Measurements from ENCODE around the gene SLC39A12.

SLC39A12 gene

GRCh38 chr10:17965649-17966235, 14.0 kb downstream of the SLC39A12 start:
- DNase-seq = no peak

GRCh38 chr10:17974505-17974904, 22.8 kb downstream of the SLC39A12 start:
- DNase-seq = no peak

DNA sequence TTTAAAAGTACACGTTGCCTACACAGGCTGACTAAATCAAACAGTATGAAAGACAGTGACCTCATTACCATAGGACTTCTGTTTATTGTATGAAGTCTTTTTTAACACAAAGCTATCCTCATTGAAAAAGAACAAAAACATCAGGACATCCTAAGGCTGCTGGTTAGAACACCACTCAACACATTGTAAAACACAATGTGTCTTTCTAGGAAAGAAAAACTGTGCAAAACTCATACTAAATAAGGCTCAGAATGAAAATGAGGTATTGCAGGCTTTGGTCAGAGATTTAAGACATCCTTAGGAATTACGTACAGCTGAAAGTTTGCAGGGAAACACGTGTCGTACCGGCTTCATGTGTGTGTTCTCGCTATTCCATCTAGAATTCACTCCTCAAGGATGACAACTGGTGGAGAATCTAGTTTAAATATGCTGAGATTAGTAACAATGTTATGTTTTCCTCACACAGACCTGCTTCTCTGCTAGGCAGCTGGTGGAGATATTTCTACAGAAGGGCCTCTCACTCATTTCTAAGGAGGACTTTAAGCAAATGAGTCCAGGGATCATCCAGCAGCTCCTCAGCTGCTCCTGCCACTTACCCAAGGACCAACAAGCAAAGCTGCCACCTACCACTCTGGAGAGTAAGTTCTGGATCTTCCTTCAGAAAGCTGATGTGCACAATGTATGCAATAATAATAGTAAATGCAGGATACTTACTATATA, 29.3 kb downstream of the SLC39A12 start:
- DNase-seq = no peak

DNA sequence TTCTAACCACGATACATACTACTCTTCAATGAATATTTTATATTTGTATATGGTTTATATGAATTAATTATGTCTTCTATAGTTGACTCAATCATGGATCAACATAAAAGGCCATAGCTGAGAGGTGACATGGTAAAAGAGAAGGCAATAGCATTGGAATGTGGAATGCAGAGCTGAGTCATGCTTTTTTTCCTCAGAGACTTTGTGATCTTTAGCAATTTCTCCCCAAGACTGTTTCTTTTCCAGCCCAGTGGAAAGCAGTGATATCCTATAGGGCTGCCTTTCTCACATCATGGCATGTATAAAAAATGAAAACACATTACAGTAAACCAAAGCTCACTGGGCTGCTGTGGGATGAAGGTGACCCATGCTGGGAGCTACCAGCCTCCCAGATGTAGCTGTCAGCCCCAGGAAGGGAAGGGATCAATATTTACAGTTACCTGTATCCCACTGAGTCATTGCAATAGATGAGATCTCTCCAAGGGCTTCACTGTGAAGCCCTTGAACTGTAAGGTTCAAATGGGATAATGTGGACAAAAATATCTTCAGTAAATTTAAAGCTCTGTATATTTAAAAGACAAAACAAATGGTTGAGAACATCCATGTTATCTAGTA, 30.2 kb downstream of the SLC39A12 start:
- no peak for DNase-seq

GRCh38 chr10:17984056-17984455, 32.3 kb downstream of the SLC39A12 start:
- no peak for DNase-seq

- DNase-seq = no peak
Observed at GRCh38 chr10:17984563-17984962, 32.8 kb downstream of the SLC39A12 start.

DNA sequence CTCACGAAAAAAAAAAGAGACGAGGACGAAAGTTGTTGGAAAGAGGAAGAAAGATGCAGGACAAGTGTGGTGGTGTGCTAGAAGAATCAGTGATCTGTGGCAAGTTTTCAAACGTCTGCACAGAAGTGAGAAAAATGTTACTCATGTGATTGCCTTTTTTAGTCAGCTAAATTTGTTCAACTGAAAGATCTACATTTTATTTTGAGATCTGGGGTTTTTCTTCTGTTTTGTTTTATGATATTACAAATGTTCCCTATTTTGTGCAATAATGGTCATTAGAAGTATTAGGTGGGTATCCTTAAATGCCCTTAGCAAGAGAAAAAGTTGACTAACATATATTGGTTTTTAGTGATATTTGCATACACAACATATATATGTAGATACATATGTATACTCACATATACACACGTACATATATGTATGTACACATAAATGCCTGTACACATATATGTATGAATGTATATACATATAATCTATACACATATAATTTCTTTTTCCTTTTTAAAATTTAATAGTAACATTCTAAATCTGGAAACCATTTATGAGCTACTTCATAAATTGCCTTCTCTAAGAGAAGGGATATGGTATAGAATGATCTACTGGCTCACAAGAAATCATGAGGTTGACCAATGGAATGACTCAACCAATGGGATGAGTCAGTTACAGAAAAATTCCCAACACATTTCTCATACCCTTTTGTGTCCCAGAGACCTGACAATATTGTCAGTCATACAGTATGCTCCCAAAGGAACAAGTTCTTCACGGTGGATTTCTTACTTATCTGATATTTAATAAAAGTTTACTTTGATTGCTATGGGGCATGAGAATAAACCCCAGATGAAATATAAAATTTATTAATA, 38.4 kb downstream of the SLC39A12 start:
- no peak for DNase-seq

DNA sequence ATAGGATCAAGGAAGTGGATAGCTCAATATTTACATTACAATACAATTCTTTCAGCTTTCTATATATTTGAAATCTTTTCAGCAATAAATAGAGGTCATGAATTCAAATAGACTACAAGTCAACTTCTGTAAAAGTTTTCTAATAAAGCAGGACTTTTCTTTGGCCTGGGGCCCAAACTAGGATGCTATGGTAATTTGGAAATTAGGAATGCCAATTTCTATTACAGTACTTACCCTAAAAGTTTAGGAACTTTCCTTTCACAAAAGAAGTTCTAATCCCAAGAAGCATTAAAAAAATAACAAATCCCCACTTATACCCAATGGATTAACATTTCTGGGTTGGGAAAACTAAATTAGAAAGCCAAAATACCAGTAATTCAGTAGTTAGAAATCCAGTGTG, 40.5 kb downstream of the SLC39A12 start:
- DNase-seq = no peak

DNA sequence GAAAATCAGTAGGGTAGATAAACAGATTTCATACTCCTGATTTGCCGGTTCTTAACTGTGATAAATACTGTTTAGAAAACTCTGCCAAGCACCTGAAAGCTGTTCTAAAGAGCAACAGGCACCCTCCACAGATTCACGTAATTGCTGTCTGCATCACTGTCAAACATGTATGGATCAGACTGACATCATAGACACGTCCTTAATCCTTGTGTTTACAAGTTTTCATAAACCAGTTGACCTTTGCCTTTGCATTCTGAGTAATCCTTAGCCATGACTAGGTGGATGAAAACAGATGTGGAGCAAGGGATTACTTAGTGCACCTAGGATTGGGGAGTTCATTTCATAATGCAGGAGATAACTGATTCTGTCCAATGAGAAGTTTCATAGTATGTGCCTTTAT, 41.6 kb downstream of the SLC39A12 start:
- no peak for DNase-seq

GRCh38 chr10:18000601-18001000, 48.9 kb downstream of the SLC39A12 start:
- no peak for DNase-seq

DNA sequence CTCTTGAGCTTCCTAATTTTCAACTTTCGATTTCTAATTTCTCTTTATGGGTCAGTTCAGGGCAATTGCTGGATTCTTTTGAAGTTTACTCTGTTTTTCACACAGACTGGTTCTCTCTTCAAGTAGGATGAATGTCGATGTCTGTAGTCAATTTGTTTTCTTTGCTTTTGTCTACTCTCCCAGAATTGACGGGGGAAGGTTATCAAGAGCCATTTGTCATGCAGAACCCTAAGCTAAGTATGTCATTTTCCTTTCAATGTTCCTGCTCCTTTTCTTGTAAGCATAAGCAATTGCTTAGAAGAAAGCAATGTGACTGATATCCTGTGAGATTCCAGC, 53.7 kb downstream of the SLC39A12 start:
- no peak for DNase-seq

DNA sequence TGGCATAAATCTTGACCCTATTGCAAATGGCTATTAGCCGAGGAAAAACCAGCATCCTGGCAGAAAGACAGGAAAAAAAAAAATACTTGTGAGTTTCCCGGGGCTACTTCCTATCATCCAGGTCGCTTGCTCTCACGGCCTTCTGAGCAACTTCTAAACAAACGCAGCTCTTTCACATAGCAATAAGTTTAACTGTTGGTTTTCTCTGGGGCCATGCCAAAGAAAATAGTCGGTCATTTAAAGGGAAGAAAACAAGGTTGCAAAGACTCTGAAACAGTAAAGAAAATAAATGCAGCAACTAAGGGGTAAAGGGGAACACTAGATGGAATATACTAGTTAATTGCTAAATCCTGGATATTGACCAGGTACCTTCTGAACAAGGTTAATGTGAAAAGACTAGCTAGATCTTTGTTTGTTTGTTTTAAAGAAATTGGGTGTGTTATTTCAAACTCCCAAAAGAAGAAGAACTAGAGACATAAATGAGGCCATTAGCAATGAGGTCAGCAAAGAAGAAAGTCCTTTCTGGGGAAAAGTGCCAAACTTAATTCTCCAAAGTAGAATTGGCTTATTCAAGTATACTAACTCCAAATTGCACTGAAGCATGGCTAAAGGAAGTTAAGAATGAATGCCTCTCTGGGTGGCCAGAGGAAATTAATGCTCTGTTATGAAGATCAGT, 54.2 kb downstream of the SLC39A12 start:
- no peak for DNase-seq

GRCh38 chr10:18008986-18009385, 57.3 kb downstream of the SLC39A12 start:
- DNase-seq = no peak

DNA sequence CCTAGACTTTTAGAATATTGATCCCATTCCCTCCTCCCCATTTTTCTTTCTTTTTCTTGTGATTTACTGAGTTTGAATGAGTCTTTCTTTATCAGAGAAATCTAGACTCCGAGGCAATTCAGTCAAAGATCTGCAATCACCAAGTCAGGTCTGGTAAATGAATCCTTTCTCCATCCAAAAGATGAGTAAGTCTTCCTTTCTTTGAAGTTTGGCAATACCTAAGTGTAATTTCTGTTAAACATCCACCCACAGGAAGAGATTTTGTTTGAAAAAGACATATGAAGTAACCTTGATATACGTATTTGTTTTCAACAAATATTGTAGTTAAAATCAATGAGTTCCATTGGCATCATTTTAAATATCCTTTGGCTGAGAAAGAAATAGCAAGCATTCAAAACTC, 58.3 kb downstream of the SLC39A12 start:
- DNase-seq = no peak

GRCh38 chr10:18020523-18020922, 68.8 kb downstream of the SLC39A12 start:
- no peak for DNase-seq

DNA sequence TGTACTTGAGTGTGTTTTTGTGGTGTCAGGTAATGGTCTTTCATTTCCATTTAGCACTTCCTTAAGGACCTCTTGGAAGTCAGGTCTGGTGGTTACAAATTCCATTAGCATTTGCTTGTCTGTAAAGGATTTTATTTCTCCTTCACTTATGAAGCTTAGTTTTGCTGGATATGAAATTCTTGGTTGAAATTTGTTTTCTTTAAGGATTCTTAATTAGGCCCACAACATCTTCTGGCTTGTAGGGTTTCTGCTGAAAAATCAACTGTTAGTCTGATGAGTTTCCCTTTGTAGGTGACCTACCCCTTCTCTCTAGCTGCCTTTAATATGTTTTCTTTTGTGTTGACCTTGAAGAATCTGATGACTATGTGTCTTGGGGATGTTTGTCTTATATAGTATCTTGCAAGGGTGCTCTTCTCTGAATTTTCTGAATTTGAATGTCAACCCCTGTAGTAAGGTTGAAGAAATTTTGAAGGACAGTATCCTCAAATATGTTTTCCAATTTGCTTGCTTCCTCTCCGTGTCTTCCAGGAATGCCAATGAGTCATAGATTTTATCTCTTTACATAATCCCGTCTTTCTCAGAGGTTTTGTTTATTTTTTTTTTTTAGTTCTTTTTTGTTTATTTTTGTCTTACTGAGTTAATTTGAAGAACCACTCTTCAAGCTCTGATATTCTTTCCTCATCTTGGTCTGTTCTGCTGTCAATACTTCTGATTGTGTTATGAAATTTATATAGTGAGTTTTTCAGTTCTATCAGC, 70.2 kb downstream of the SLC39A12 start:
- no peak for DNase-seq

- no peak for DNase-seq
Observed at GRCh38 chr10:18043148-18044006, 91.7 kb downstream of the SLC39A12 start.

DNA sequence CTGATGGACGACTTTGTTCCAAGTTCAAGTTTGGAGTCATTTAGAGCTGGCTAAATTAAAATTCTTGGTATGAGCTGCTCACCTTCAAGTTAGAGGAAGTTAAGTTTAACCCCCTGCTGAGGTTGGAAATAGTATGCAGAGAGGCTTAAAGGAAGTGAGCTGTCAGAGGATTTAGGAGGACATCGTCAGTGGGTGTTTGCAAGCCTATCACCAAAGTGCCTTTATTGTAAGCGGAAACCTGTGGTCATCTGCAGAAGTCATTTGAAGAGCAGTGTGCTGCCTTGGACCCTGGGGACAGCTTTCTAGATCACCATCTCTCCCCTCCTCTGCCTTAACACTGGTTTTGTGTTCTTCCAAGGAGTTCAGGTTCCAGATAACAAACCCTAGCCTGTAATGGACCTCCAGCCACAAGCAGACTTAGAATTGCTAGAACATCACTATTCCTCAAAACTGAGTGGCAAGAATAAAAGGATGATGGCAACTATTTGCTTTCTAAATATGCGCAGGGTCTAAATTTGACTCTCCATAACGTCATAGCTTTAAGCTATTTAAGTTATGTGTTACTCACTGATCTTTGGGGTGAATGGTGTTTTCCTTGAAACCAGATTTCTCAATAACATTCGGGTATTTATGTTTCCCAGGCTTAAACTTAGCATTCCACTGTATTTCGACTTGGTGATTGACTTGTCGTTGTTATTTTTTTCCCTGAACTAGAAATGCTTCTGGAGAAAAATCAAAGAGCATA, 93.4 kb downstream of the SLC39A12 start:
- DNase-seq = no peak

DNA sequence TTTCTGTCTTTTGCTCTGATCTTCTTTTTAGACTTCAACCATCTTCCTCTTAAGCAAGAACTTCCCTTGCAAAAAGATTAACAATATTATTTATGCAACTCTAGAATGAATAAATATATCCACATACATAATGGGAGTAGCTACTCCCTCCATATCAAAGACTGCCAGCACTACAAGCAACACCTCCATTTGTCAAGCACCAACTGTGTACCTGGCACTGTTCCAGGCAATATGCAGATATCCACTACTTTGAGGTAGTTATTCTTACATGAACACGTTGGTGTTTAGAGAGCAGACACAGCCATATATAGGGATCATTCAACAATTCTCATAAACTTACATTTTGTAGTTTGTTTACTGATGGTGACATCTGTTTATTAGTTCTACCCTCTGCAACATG, 104.9 kb downstream of the SLC39A12 start:
- DNase-seq = no peak

- DNase-seq = no peak
Observed at GRCh38 chr10:18059826-18060559, 108.3 kb downstream of the SLC39A12 start.

Data from DMS79 (cell line).